Measurements from ENCODE around the gene LCLAT1. TPM values are rescaled to one million over a fixed set of nuclear protein-coding genes. Genes with fewer than 3 reads are reported as not detected.

The LCLAT1 gene
- total RNA-seq, 1 experiment from 2014 or later: 32.9 TPM

DNA sequence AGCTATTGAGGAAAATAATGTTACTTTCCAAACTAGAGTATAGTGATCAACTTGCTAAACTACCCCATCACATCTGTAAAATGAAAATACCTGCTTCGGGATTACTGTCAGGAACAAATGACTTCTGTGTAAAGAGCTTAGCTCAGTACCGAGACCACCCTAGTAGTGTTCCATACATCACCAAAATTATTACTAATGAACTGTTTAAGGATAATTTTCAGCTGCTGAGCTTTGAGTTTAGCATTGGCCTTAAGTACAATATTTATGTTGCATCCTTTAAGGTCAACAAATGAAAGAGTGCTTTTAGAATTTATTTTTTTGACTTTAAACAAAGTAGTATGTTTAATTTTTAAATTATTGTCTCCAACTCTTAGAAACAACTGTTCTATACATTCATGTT lies 144.1 kb downstream of the LCLAT1 start:
- no peaks in the 10 kb centered on the region for H3K79me2 ChIP-seq (ENCODE audit: insufficient read depth, low read length)
- no peak overlapping the region for H3K56ac ChIP-seq (ENCODE audit: insufficient read length, low read depth, low read length)
- TF ChIP-seq, protein P1, sequence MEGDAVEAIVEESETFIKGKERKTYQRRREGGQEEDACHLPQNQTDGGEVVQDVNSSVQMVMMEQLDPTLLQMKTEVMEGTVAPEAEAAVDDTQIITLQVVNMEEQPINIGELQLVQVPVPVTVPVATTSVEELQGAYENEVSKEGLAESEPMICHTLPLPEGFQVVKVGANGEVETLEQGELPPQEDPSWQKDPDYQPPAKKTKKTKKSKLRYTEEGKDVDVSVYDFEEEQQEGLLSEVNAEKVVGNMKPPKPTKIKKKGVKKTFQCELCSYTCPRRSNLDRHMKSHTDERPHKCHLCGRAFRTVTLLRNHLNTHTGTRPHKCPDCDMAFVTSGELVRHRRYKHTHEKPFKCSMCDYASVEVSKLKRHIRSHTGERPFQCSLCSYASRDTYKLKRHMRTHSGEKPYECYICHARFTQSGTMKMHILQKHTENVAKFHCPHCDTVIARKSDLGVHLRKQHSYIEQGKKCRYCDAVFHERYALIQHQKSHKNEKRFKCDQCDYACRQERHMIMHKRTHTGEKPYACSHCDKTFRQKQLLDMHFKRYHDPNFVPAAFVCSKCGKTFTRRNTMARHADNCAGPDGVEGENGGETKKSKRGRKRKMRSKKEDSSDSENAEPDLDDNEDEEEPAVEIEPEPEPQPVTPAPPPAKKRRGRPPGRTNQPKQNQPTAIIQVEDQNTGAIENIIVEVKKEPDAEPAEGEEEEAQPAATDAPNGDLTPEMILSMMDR (conservative IDR thresholded peaks at IDR 0.05): no peak
- H4K8ac ChIP-seq (replicated peaks; ENCODE audit: insufficient read length, low read depth, low read length): no peak overlapping the region
- no peak overlapping the region for H3K4me3 Mint-ChIP-seq
- WGBS (ENCODE audit: extremely low coverage, insufficient read length, low lambda C conversion rate): no CpG with 5 or more reads among the region's 2 CpGs
- no peak overlapping the region for H2BK20ac ChIP-seq (ENCODE audit: low read depth, low read length, poor library complexity, severe bottlenecking)
- H2AFZ ChIP-seq (ENCODE audit: low read length): no peak overlapping the region
- no peak overlapping the region for H4K5ac ChIP-seq (ENCODE audit: insufficient read length, low read depth, low read length)
- H3K4ac ChIP-seq (ENCODE audit: low read depth, low read length): no peak overlapping the region
- peaks cover 0 to 4% of the 10 kb centered on the region in 2 experiments; a peak in 2 of 5 replicates for H3K9me3 Mint-ChIP-seq
- no peak overlapping the region for H3K14ac ChIP-seq (ENCODE audit: insufficient read depth, low read length)
- H3K9me3 ChIP-seq (ENCODE audit: control insufficient read depth, low read depth, low read length): no peaks in the 10 kb centered on the region
- H3K36me3 Mint-ChIP-seq (ENCODE audit: insufficient read depth in 1 of 3, low read depth in 3 of 3): peaks cover 4 to 6% (median 5%) of the 10 kb centered on the region in 3 experiments; a peak in 6 of 7 replicates
- H2BK15ac ChIP-seq (ENCODE audit: low read depth, low read length): no peak overlapping the region
- H3K23me2 ChIP-seq (ENCODE audit: insufficient read length, low read depth, low read length, poor library complexity, severe bottlenecking): no peaks in the 10 kb centered on the region
- H4K20me1 ChIP-seq (ENCODE audit: control insufficient read depth, insufficient read depth, insufficient read length): no peaks in the 10 kb centered on the region
- H3K27ac Mint-ChIP-seq: no peak overlapping the region
- H3K9ac ChIP-seq (ENCODE audit: extremely low read depth, insufficient read length, low read length): no peak overlapping the region
- H3K79me1 ChIP-seq (ENCODE audit: insufficient read depth, low read depth, low read length, poor library complexity, severe bottlenecking): no peaks in the 10 kb centered on the region
- no peak overlapping the region for H3K18ac ChIP-seq (ENCODE audit: insufficient read length, low read depth, low read length)
- no peak overlapping the region for H2BK12ac ChIP-seq (ENCODE audit: insufficient read length, low read depth, low read length)
- H2BK120ac ChIP-seq (ENCODE audit: low read depth, low read length, poor library complexity, severe bottlenecking): no peak overlapping the region
- H3K4me1 ChIP-seq (ENCODE audit: insufficient read depth, low read length): no peaks in the 10 kb centered on the region
- no peaks in the 10 kb centered on the region for H3K27me3 Mint-ChIP-seq (ENCODE audit: low read depth)
- H2BK5ac ChIP-seq (ENCODE audit: insufficient read length, low read length): no peak overlapping the region
- no peaks in the 10 kb centered on the region for H3K27me3 ChIP-seq (ENCODE audit: insufficient read depth, low read length)
- no peak overlapping the region for H3K23ac ChIP-seq (ENCODE audit: insufficient read length, low read depth, low read length)
- H4K91ac ChIP-seq (ENCODE audit: insufficient read length, low read depth, low read length): no peak overlapping the region
- H2AK5ac ChIP-seq (ENCODE audit: insufficient read length, low read length): no peak overlapping the region
- no peak overlapping the region for H3K4me2 ChIP-seq (ENCODE audit: insufficient read depth, insufficient read length, low read length)
- DNase-seq: no peak
- no peak overlapping the region for H3T11ph ChIP-seq (ENCODE audit: low read length)
- no peaks in the 10 kb centered on the region for H3K4me1 Mint-ChIP-seq
- no peak overlapping the region for H3K27ac ChIP-seq (ENCODE audit: insufficient read length, low read depth, low read length)

Measured in H9 (cell line).